Central memory CD8-positive, alpha-beta T cell (primary cell): ENCODE data around the gene CLASP2.
"Not testable (repeated sequence)": the region's sequence is repeated elsewhere in the genome, so short reads cannot be mapped to it uniquely, and the experiment has no call there.

Source experiments
- ATAC-seq: fragments of 150-1000 bp; cut with Tn5 transposase; replicated peaks from 2 replicates; pipeline ENCODE4 v1.10.0; 2022; ENCODE audit warnings: mild to moderate bottlenecking, moderate FRiP score, moderate number of reproducible peaks; ENCODE audit not compliant: poor library complexity, severe bottlenecking; ENCODE audit errors: extremely low read depth
- DNase-seq, 2 donors: peaks; one replicate each; pipeline ENCODE4 v3.0.0; 2021; ENCODE audit warnings: low spot score in 2 of 2
- H3K27ac Mint-ChIP-seq: one replicate; pipeline ENCODE4 v1.8.0; 2022; ENCODE audit warnings: low read depth, mild to moderate bottlenecking, moderate library complexity, mixed read lengths
- H3K27me3 Mint-ChIP-seq: one replicate; pipeline ENCODE4 v1.8.0; 2022; ENCODE audit warnings: mixed read lengths
- H3K36me3 Mint-ChIP-seq: one replicate; pipeline ENCODE4 v1.8.0; 2022; ENCODE audit warnings: mild to moderate bottlenecking, moderate library complexity, mixed read lengths; ENCODE audit not compliant: insufficient read depth
- H3K4me1 Mint-ChIP-seq: one replicate; pipeline ENCODE4 v1.8.0; 2022; ENCODE audit warnings: mixed read lengths
- H3K4me3 Mint-ChIP-seq: one replicate; pipeline ENCODE4 v1.8.0; 2022; ENCODE audit warnings: mild to moderate bottlenecking, moderate library complexity, mixed read lengths
- H3K9me3 Mint-ChIP-seq: one replicate; pipeline ENCODE4 v1.8.0; 2022; ENCODE audit warnings: mixed read lengths

CLASP2 gene

DNA sequence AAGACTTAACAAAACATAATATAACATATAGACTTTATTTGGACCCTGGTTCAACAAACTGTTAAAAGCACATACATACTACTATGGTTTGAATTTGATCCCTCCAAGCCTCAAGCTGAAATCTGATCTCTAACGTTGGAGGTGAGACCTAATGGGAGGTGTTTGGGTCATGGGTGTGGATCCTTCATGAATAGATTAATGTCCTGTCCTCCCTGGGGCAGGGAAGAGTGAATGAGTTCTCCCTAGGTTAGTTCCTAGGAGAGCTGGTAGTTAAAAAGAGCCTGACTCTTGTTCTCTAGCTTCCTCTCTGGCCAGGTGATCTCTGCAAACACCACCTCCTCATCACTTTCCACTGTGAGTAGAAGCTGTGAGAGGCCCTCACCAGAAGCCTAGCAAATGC is 36.4 kb downstream of the CLASP2 start:
- Mint-ChIP-seq H3K4me3 (no peak overlapping the region), H3K9me3 (peaks cover 6% of the 10 kb centered on the region), H3K4me1 (peaks cover 4% of the 10 kb centered on the region), H3K27me3 (no peaks in the 10 kb centered on the region), H3K36me3 (peaks cover 25% of the 10 kb centered on the region), H3K27ac (no peak overlapping the region)
- DNase-seq: no peak
- no peak for ATAC-seq

DNA sequence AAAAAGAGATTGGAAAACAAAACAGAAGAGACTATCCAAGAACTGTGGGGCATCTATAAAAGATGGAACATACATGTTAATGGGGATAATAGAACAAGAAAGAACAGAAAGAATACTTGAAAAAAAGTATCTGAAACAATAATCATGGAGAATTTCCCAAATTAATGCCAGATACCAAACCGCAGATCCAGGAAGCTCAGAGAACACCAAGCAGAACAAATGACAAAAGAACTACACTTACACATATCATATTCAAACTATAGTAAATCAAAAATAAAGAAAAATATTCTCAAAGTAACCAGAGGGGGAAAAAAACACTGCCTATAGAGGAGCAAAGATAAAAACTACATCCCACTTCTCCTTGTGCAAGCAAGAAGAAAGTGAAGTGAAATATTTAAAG is 40.0 kb downstream of the CLASP2 start:
- H3K4me1 Mint-ChIP-seq: peaks cover 11% of the 10 kb centered on the region
- no peak overlapping the region for H3K4me3 Mint-ChIP-seq
- ATAC-seq: no peak
- H3K27me3 Mint-ChIP-seq: no peaks in the 10 kb centered on the region
- H3K9me3 Mint-ChIP-seq: peaks cover 6% of the 10 kb centered on the region
- no peak for DNase-seq
- H3K36me3 Mint-ChIP-seq: peaks cover 13% of the 10 kb centered on the region
- H3K27ac Mint-ChIP-seq: no peak overlapping the region

DNA sequence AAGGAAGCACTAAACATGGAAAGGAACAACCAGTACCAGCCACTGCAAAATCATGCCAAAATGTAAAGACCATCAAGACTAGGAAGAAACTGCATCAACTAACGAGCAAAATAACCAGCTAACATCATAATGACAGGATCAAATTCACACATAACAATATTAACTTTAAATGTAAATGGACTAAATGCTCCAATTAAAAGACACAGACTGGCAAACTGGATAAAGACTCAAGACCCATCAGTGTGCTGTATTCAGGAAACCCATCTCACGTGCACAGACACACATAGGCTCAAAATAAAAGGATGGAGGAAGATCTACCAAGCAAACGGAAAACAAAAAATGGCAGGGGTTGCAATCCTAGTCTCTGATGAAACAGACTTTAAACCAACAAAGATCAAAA is 44.6 kb downstream of the CLASP2 start:
- not testable (repeated sequence) for H3K4me3 Mint-ChIP-seq, DNase-seq, ATAC-seq, H3K9me3 Mint-ChIP-seq, H3K27me3 Mint-ChIP-seq, H3K27ac Mint-ChIP-seq
- peaks cover 13% of the 10 kb centered on the region for H3K4me1 Mint-ChIP-seq
- H3K36me3 Mint-ChIP-seq: peaks cover 12% of the 10 kb centered on the region

DNA sequence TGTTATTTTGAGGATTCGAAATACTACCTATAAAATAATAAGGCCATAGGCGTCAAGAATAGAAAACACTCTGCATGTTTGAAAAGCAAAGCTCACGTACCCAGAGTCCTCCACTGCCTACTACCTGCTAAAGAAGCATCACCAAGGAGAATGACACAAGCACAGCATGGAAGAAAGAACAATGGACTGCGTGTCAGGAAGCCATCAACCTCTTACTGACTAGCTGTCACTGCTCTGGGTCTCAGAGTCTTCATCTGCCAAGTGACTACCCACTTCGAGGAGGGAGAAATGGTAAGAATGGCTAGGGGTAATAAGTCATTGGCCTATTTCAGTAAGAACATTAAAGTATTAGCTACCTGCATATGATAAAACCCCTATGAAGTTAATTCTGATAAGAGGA is 49.4 kb downstream of the CLASP2 start:
- DNase-seq (no peak), ATAC-seq (no peak)
- Mint-ChIP-seq H3K9me3 (no peaks in the 10 kb centered on the region), H3K4me3 (no peak overlapping the region), H3K27ac (no peak overlapping the region), H3K36me3 (peaks cover 14% of the 10 kb centered on the region), H3K4me1 (peaks cover 10% of the 10 kb centered on the region), H3K27me3 (no peaks in the 10 kb centered on the region)

DNA sequence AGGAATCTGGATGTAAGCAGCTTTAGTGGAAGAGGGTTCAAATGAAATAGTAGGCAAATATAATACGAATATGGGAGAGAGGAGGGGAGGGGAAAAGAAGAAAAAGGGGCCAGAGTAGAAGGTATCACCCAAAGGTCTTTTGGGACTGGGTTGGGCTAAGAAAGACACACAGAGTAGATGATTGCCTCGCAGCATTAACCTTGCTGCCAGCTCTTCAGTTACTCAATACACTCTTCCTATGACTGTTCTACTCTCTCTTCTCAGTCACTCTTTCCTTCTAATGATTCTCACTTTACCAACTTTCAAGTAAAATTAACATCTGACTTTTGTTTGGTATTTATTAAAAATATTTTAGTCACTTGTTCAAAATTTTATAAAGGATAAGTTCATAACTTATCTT is 52.8 kb downstream of the CLASP2 start:
- Mint-ChIP-seq H3K27ac (no peak overlapping the region), H3K9me3 (no peaks in the 10 kb centered on the region), H3K4me3 (no peak overlapping the region), H3K27me3 (no peaks in the 10 kb centered on the region), H3K4me1 (peaks cover 12% of the 10 kb centered on the region), H3K36me3 (peaks cover 13% of the 10 kb centered on the region)
- ATAC-seq: no peak
- DNase-seq: no peak

DNA sequence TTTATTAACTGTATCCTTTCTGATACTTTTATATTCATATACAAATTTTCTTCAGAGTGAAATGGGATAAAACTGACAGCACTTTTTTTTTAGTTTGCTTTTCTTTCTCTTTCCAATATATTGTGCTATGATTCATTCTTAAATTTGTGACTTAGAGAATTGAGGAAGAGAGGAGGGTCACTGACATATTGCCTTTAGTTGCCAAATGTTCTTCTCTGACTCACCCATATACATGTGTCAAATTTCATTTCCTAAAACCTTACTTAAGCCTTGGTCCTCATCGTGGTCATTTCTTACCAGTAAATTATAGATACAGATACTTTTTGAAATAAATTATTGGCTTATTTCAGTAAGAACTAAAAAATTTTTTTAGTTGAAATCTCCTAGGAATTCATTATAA is 53.9 kb downstream of the CLASP2 start:
- H3K9me3 Mint-ChIP-seq: no peaks in the 10 kb centered on the region
- H3K27ac Mint-ChIP-seq: no peak overlapping the region
- no peak for ATAC-seq
- H3K36me3 Mint-ChIP-seq: peaks cover 11% of the 10 kb centered on the region
- peaks cover 12% of the 10 kb centered on the region for H3K4me1 Mint-ChIP-seq
- H3K27me3 Mint-ChIP-seq: no peaks in the 10 kb centered on the region
- DNase-seq: no peak
- H3K4me3 Mint-ChIP-seq: no peak overlapping the region

DNA sequence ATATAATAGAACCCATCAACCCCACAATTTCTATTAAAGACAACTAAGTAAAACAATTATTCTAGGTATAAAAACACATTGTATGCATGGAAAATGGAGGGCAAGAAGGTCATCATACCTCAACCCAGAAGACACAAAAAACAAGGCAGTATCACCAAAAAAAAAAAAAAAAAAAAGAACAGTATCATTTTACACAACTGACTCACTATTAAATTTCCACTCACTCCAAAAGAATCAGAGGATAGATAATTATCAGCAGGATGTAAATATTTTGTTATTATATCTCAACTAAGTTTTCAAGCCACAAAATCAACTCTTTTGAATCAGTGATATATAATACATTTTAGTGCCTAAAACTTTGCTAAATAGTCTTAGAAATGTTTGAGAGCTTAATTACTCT is 55.0 kb downstream of the CLASP2 start:
- Mint-ChIP-seq H3K9me3 (no peaks in the 10 kb centered on the region), H3K27ac (no peak overlapping the region), H3K4me1 (peaks cover 17% of the 10 kb centered on the region), H3K4me3 (no peak overlapping the region), H3K36me3 (peaks cover 10% of the 10 kb centered on the region), H3K27me3 (no peaks in the 10 kb centered on the region)
- ATAC-seq (no peak), DNase-seq (no peak)

DNA sequence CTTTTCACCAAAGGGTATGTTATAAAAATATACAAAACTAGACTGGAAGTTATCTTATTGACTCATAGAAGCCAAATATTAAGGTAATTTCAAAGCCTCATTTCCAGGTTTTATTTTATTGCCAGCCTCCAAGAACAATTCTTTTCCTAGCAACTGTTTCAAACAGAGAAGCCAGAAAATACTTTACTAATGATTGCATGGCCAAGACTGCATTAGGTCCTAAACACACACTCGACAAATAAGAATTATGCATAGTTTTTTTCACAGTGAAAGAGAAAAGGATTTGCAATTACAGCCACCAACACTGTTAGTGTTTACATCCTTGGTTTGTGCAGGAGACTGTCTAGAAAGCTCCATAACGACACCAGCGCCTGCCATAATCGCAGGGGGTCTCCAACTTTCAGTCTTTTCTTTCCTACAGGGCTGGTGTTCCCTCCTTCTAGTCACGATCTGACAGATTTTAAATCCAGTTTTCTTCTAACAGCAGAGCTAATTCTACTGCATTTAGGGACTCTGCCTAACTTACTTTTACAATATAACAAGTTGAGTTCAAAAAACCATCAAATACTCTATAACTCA is 58.1 kb downstream of the CLASP2 start:
- H3K27me3 Mint-ChIP-seq: no peaks in the 10 kb centered on the region
- peaks cover 3% of the 10 kb centered on the region for H3K36me3 Mint-ChIP-seq
- H3K4me3 Mint-ChIP-seq: no peak overlapping the region
- no peaks in the 10 kb centered on the region for H3K9me3 Mint-ChIP-seq
- H3K27ac Mint-ChIP-seq: no peak overlapping the region
- ATAC-seq (no peak), DNase-seq (no peak)
- peaks cover 22% of the 10 kb centered on the region for H3K4me1 Mint-ChIP-seq

DNA sequence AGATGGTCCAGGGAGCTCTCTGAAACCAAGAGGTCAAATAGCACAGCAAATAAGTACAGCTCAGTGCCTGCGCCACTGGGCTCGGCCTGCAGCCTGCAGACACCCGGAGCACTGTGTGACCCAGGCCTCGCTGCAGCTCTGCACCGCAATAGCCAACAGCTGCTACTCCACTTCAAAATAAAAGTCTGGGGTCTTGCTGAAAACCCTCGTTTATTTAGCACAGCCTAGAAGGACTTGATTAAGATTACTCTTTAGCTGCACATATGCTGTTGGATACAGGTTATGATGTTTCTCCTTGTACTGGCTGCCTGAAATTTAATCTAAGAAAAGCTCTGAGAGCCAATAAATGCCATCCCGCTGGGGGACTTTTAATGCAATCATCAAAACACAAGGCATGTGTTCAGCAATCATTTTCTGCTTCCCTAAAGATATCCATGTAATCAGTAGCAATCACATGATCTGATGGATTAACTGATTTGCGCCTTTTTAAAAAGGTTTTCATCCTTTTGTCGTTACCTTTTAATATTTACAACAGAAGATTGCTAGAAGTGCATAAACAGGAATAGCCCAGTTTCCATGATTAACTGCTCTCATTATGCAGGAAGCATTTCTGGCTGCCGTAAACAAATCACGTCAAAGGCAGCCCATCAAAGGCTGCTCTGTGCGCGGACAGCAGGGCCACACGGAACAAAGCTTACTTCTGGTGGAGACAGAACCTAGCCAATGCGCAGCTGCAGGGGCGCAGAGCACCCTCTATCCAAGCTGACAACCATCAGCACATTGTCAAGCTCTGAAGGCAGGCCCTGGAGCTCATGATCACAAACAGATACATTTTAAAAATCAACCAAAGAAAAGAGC is 58.8 kb downstream of the CLASP2 start:
- Mint-ChIP-seq H3K4me1 (peaks cover 22% of the 10 kb centered on the region), H3K4me3 (peak overlapping the region; percentile 14), H3K27ac (no peak overlapping the region), H3K27me3 (no peaks in the 10 kb centered on the region), H3K36me3 (peaks cover 3% of the 10 kb centered on the region), H3K9me3 (no peaks in the 10 kb centered on the region)
- DNase-seq (no peak), ATAC-seq (peak; percentile 43)

DNA sequence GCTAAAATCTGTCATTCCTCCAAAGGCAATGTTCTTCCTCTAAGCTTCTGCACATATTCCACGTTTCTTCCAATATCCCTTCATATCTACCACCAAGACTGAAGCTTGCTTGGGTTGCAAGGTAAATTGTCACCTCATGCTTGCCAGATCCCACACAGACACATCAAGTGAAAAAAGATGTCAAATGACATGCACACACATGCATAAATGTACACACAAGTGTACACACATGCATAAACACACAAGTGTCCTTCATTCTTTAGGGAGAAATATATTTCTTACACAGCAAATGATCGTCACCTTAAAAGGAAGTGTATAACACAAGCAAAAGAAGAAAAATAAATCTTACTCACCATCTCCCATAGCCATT is 59.4 kb downstream of the CLASP2 start:
- Mint-ChIP-seq H3K27ac (no peak overlapping the region), H3K4me3 (peak overlapping the region; percentile 14), H3K27me3 (no peaks in the 10 kb centered on the region), H3K9me3 (no peaks in the 10 kb centered on the region), H3K4me1 (peaks cover 25% of the 10 kb centered on the region), H3K36me3 (peaks cover 3% of the 10 kb centered on the region)
- no peak for DNase-seq
- ATAC-seq: no peak

DNA sequence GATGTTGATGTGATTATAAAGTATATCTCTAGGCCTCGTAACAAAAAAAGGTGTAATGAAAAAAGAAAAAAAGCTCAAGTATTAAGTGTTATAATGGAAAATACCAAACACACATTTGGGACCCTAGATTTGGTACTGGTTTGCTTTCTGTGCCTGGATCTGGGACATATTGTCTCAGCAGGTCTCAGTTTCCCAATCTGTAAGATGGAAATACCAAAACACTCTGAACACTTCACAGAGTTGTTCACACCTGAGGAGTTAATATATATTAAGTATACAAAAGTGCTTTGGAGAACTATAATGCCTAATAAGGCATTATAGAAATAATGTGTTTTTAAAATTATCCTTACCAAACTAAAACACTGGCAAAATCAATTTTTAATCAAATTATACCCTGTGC is 60.0 kb downstream of the CLASP2 start:
- Mint-ChIP-seq H3K9me3 (no peaks in the 10 kb centered on the region), H3K4me1 (peaks cover 25% of the 10 kb centered on the region), H3K27ac (no peak overlapping the region), H3K27me3 (no peaks in the 10 kb centered on the region), H3K36me3 (peaks cover 3% of the 10 kb centered on the region), H3K4me3 (no peak overlapping the region)
- ATAC-seq (no peak), DNase-seq (no peak)

DNA sequence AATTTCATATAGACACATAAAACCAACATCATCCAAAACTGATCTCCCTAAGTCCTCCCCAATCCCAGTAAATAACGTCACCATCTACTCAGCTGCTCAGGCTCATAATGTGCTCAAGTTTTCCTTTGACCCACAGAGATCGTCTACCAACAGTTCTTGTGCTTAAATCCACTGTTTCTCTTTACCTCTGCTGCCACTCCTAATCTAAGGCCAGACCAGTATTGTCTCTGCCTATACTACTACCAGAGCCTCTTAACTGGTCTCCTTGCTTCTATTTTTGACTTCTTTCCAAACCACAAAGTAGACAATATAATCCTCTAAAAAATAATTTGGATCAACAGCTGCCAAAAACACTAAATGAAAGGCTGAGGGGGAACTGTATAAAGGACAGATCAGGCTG is 65.3 kb downstream of the CLASP2 start:
- Mint-ChIP-seq H3K4me1 (peaks cover 28% of the 10 kb centered on the region), H3K4me3 (no peak overlapping the region), H3K9me3 (no peaks in the 10 kb centered on the region), H3K27me3 (no peaks in the 10 kb centered on the region), H3K36me3 (peaks cover 1% of the 10 kb centered on the region), H3K27ac (no peak overlapping the region)
- ATAC-seq (no peak), DNase-seq (no peak)

DNA sequence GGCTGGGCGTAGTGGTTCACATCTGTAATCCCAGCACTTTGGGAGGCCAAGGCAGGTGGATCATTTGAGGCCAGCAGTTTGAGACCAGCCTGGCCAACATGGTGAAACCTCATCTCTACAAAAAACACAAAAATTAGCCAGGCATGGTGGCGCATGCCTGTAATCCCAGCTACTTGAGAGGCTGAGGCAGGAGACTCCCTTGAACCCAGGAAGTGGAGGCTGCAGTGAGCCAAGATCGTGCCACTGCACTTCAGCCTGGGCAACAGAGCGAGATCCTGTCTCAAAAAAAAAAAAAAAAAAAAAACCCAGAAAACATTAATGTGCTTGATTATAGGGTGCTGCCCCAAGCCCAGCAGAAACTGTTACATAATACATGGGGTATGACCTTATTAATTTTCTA is 67.0 kb downstream of the CLASP2 start:
- H3K36me3 Mint-ChIP-seq, H3K4me3 Mint-ChIP-seq, H3K9me3 Mint-ChIP-seq, H3K27me3 Mint-ChIP-seq, H3K27ac Mint-ChIP-seq, DNase-seq, ATAC-seq: not testable (repeated sequence)
- H3K4me1 Mint-ChIP-seq: peaks cover 28% of the 10 kb centered on the region
